UCSD-AML1 (cell line): ENCODE results near the gene RAPGEF1.
"Not testable (repeated sequence)": the region's sequence is repeated elsewhere in the genome, so short reads cannot be mapped to it uniquely, and the experiment has no call there.

Experiments used
- DNase-seq: peaks from one replicate; lab custom pipeline; 2025; ENCODE audit not compliant: unreplicated experiment; lab: John Stamatoyannopoulos, UW

Gene RAPGEF1

DNA sequence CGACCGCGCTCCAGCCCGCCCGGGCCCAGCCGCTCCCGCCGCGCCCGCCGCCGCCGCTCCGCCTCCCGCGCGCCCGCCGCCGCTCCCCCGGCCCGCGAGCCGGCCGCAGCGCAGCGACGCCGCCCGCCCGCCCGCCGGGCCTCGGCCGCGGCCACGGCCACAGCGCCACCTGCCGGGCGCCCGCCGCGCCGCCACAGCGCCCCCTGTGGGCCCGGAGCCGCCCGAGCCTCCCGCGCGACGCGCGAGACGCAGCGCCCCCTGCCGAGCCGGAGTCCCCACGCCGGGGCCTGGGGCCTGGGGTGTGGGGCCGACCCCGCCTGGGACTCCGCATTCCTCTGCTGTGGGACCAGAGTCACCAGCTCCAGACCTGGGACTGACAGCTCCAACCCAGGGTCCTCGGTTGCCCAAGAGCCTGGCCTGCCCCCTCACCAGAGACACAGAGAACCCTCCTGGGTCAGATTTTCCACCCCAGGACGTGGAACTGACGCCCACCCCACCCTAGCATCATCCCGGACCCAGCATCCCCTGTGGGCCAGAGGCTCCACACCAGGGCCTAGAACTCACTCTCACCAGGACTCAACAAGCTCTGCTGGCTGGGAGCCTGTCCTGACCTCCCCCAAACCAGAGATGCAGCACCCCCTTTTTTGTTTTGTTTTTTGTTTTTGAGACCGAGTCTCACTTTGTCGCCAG lies at the start of gene RAPGEF1:
TSS of gene RAPGEF1 (minus strand) at position 118 of the 690 bp plus-strand sequence. CDS start 246 bp downstream, outside the sequence.
- DNase-seq: peak; percentile 75

GRCh38 chr9:131788851-131789250 lies 49.0 kb upstream of the RAPGEF1 start:
- no peak for DNase-seq

DNA sequence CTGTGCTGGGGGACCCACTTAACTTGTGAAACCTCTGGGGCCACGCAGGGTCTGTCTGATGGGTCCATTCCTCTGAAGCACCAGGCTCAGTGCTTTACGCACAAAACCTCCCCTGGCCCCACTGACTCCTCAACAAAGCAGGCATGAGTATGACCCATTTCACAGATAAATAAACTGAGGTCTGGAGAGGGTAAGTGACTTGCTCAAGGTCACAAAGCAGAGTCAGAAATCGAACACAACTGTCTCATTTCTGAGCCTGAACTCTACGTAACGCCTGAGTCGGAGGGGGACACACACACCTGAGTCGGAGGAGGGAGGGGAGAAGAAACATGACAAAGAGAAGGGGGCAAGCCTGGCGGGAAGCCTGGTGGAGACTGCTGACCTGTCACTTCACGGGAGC lies 48.0 kb upstream of the RAPGEF1 start:
- no peak for DNase-seq

DNA sequence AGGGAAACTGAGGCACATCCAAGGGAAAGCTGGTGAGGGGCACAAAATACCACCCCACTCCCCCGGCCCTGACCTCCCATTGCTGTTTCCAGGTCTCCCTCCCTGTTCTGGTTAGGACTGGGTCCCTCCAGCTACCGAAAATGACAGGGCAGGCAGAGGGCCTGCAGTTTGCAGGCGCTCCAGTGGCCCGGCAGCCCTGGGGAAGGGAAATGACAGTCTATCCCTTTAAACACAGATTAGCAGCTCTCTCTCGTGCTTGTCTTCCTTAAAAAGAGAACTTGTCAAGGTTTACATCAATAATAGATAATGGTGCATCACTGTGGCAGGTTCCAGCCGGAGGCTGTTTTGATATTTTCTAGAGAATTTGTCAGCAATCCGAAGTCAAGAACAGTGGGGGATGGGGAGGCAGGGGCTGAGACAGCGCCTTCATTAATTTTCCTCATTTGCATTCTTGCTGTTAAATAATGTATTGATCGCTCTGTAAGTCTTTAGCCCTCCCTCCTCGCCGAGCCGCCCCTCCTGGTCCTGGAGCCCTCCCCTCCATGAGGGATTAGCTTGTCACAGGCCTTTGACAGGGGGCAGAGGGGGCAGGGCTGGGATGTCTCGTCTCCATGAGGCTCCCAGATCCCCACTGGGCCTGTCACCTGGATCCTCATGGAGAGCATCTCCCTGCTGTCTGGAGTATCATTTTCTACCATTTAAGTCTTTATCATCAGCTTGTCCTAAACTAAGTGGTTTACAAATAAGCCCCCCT lies 45.0 kb upstream of the RAPGEF1 start:
- no peak for DNase-seq

DNA sequence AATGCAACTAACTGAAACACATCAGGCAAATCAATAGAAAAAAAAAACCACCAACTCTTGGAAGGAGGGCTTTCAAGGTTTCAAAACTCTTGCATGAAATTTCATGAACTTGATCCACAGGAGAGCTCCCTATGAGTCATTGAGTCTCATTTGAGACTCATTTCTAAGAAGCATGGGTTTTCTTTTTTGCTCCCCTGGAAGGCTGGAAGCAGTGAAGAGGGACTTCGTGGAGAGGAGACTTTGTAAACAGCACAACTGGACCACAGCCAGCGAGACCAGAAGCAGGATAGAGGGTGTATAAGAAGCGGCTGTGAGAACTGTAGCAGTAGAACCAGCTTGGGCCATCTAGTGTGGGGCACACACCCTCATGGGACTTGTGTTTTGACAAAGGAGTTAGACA lies 41.2 kb upstream of the RAPGEF1 start:
- DNase-seq: no peak

- peak; percentile 69 for DNase-seq
Observed at GRCh38 chr9:131776473-131776872, 36.6 kb upstream of the RAPGEF1 start.

DNA sequence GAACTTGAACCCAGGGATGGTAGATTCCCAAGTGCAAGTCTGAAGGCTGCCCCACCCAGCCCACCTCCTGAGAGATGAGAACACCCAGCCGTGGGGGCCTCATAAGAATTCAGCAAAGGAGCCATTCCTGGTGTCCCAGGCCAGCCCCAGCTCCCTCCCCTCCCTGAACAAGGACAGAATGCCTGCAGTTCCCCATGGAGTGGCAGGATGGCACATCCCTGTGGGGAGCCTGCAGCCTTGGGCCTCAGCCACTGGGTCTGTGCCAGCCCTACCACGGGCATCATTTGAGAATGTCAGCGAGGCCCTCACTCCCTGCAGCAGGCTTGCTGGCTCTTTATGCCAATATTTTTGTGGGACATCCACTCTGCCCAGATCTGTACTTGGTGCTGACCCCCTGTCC lies 36.2 kb upstream of the RAPGEF1 start:
- DNase-seq: no peak

DNA sequence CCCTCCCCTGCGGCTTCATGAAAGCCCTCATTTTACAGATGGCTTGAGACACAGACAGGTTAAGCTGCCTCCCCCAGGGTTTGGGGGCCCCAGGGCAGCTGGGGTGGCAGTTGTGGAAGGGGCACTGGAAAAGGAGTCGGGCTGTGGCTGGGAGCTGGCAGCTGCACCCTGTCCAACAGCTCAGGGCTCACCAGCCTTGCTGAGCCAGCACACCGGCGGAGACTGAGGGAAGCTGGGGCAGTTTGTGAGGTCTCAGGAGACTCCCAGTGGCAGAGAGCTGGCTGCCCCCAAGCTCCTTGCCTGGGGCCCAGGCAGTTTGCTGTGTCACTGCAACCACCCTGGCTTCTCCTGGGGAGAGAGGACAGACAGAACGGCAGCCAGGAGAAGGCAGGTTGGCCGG lies 34.8 kb upstream of the RAPGEF1 start:
- DNase-seq: no peak

- peak; percentile 27 for DNase-seq
Observed at GRCh38 chr9:131773911-131774379, 34.1 kb upstream of the RAPGEF1 start.

DNA sequence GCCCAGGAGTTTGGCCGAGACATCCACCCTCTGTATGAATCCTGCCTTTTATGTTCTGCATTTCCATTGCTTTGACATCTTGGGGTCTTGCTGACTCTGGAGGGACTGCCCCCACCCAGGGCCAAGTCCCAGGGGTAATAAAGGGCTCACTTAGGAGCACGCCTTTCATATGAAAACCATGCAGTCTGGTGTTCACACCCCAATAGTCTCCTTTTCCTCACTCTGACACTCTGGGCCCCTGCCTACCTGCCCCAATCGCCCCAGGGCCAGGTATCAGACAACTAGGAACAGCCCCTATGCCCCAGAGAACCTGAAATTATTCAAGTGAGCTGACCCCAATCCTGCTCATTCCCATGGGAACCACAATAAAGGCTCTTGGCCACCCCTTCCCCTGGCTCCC lies 33.1 kb upstream of the RAPGEF1 start:
- no peak for DNase-seq

DNA sequence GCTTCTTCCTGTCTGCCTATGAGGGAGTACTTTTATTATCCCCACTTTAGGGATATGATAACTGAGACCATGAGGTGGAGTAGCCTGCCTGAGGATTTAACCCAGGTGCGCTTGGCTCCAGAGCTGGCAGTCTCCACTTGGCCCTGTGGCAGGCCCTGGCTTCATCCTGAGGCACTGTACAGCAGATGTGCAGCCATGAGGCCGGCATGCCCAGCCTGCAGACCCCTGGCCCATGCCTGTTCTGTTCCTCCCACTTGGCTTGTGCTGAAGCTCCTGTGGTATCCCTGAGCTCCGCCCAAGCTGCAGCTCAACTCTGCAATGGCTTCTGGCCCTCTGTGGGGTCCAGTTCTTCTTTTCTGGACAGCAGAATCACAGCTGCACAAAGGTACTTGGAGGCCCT lies 31.8 kb upstream of the RAPGEF1 start:
- DNase-seq: no peak

- DNase-seq: no peak
Observed at GRCh38 chr9:131769361-131769760, 29.5 kb upstream of the RAPGEF1 start.

GRCh38 chr9:131764568-131764967 lies 24.7 kb upstream of the RAPGEF1 start:
- DNase-seq: no peak

- DNase-seq: peak; percentile 66
Observed at GRCh38 chr9:131762356-131762932, 22.6 kb upstream of the RAPGEF1 start.

DNA sequence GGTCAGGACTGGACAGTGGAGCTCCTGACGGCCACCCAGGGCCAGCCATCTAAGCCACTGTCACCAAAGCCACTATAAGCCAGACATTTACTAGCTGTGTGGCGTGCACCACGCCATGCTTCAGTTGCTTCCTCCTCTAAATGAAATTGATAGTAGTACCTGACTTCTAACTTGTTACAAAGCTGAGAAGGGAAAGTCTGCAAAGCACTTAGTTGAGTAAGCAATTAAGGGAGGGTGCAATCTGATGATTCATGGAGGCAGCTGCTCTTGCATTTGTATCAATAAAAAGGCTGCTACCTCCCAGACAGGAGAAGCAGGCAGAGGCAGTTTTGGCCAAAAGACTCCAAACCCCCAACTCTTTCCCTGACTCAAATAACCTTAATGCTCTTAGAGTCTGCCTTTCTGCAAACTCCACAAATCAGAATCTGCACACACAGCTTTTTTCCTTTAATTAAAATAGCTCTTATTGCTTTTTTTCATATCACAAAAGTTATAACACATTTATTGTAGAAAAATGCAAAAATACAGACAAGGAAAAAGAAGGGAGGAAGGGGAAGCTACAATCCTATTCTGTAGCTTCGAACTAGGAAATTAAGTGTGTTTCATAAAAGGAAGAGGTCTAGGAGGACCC lies 19.3 kb upstream of the RAPGEF1 start:
- no peak for DNase-seq

GRCh38 chr9:131757549-131757948 lies 17.7 kb upstream of the RAPGEF1 start:
- no peak for DNase-seq

- DNase-seq: peak; percentile 85
Observed at GRCh38 chr9:131755541-131756198, 15.8 kb upstream of the RAPGEF1 start.

DNA sequence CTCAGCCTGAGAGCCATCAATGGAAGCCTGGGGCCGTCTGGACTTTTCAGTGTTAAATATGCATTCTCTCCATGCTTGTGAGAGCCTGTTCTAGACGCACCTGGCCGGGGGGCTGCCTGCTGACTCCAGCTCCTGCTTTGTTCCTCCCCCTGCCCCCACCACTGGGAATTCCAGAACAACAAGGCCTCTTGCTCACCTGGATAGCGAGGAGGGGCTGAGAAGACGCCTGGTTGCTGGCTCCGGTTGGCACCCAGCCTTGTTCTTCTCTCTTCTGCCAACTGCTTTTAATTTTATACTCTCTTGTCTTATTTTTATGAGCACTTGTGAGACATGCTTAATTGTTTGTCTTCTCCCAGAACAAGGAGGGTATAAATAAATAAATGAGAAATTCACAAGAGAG lies 15.0 kb upstream of the RAPGEF1 start:
- no peak for DNase-seq

GRCh38 chr9:131753751-131754150 lies 13.9 kb upstream of the RAPGEF1 start:
- not testable (repeated sequence) for DNase-seq

DNA sequence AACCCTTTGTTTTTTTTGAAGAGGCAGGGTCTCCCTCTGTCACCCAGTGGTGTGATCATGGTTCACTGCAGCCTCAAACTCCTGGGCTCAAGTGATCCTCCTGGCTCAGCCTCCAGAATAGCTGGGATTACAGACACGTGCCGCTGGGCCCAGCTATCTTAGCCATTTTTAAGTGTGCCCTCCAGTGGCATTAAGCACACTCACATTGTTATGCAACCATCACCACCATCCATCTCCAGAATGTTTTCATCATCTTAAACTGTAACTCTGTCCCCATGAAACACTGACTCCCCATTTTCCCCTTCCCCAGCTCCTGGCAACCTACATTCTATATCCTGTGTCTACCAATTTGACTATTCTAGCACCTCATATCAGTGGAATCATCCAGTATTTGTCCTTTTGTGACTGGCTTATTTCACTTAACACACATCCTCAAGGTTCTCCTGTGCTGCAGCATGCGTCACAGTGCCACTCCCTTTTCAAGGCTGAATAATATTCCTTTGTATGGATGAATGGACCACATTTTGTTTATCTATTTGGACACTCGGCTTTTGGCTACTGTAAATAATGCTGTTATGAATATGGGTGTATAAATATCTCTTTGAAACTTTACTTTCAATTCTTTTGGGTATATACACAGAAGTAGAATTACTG lies 12.5 kb upstream of the RAPGEF1 start:
- DNase-seq: no peak
